ENCODE data around the gene ZNF362. TPM values are rescaled to one million over a fixed set of nuclear protein-coding genes. Genes with fewer than 3 reads are reported as not detected.

ZNF362 gene
- total RNA-seq, 1 donor = 14.5 TPM

DNA sequence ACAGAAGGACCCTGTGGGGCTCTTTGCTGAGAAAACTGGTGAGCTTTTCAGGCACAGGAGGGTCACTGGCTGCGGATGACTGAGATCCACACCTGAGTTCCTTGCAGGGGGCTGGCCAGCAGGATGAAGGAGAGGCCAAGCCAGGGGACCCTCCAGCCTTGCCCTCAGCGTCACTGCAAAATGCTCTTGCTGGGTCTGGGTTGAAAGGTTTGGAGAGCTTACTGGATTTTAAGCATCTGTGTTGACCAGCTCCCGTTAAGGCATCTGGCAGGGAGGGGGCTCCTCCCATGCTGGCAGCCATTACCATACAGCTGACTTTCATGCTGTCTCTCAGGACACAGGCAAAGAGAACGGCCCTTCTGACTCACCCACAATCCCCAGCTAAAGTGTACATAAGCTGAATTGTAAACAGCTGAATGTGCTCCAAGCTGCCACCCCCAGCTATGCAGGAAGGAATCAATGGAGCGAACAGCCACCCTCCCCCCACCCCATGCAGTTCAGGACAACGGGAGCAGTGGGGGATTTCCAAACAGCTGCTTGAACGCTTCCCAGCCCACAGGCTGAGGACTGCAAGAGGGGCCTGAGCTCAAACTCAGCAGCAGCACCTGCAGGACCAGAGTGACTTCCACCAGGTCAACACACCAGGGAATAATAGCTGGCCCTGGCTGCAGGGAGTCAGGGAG lies 85.9 kb downstream of the ZNF362 start:
- no peak for TF ChIP-seq CTCF (IDR thresholded peaks at IDR 0.05; ENCODE audit: insufficient read depth, low read length)
- peak overlapping the region; percentile 29 for H3K4me3 ChIP-seq (ENCODE audit: low read depth, low read length)
- DNase-seq (ENCODE audit: low read depth) = peak; percentile 96

DNA sequence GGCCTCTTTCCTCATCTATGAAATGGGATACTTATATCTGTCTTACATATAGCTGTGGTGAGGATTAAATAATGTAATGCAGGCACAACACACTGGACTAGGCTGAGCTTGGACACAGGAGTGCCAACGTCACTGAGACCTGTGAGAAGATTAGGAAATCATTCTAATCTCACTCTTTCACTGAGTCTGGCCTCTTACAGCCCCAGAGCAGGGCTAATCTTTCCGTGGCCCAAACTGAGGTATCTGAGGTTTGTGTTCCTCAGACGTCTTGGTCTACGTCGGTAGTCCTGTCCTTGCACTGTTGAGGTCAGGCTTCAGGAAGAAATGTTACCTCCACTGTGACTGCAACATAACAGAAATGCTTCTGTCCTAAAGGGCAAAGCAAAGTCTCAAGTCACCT lies 87.2 kb downstream of the ZNF362 start:
- TF ChIP-seq CTCF (IDR thresholded peaks at IDR 0.05; ENCODE audit: insufficient read depth, low read length) = no peak
- no peak overlapping the region for H3K4me3 ChIP-seq (ENCODE audit: low read depth, low read length)
- peak; percentile 67 for DNase-seq (ENCODE audit: low read depth)

- no peak for TF ChIP-seq CTCF (IDR thresholded peaks at IDR 0.05; ENCODE audit: insufficient read depth, low read length)
- H3K4me3 ChIP-seq (ENCODE audit: low read depth, low read length) = no peak overlapping the region
- DNase-seq (ENCODE audit: low read depth) = peak; percentile 30
Measured at GRCh38 chr1:33344896-33345560, 88.7 kb downstream of the ZNF362 start.

DNA sequence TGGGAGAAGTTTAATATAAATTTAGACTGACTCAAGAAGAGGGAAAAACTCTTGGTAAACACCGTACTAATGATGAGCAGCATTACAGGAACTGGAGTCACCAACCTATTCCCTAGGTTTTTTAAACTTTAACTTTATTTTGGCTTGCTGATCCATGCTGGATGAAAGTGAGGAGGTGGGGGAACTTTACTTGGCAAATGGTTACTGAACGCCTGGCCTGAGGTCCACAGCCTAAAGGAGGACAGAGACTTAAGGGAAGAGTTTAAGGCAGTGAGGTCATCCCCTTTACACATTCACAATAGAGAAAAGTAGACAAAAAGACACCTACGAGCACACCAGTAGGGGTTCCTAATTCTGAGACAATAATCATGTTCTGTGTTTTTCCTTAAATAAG lies 90.2 kb downstream of the ZNF362 start:
- TF ChIP-seq CTCF (IDR thresholded peaks at IDR 0.05; ENCODE audit: insufficient read depth, low read length) = no peak
- DNase-seq (ENCODE audit: low read depth) = no peak
- H3K4me3 ChIP-seq (ENCODE audit: low read depth, low read length) = peak overlapping the region; percentile 82

DNA sequence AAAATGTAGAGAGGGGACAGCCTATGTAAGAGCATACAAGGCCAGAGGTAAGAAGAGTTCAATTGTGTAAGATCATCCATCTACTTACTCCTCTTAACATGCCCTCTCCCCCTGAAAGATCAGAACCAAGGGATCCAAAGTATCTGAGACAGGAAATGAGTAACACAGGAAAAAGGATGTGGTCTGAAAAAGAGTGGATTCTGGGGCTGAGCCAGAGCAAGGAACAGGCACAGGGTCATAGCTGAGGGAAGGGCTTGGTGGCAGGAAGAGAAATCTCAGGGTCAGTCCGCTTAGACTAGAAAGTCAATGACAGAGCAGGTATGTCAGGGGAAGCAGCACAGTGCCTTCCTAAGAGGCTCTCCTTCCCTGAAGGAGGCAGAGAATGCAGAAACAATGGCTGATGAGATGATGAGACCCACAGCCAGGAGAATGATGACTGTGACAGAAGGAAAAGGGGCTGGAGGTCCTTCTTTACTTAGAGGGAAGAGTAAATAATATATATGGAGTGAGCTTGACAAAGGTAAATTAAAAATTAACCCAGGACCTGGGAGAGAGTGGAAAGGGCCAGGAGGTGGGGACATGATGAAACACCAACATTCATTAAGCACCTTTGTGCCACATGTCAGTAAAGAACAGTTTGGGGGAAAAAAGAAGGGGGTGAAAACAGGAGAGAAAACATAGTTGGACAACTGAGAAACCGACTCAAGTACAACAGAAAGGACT lies 90.8 kb downstream of the ZNF362 start:
- TF ChIP-seq CTCF (IDR thresholded peaks at IDR 0.05; ENCODE audit: insufficient read depth, low read length) = no peak
- H3K4me3 ChIP-seq (ENCODE audit: low read depth, low read length) = peak overlapping the region; percentile 82
- peak; percentile 89 for DNase-seq (ENCODE audit: low read depth)

DNA sequence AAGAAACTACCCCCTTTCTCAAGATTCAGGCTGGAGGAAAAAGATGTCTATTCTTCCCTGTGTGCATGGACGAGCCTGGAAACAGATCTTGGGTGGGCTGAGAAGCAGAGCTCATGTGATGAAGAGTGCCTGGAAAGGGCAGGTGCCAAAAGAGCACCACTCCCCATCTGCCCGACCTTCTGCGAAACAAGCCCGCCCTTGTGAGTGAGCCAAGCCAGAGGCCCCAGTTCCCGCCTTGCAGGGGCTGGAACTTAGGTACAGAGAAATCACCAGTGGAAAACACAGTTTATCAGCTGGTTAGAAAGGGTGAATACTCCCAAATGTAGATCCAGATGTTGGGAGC lies 91.3 kb downstream of the ZNF362 start:
- H3K4me3 ChIP-seq (ENCODE audit: low read depth, low read length) = peak overlapping the region; percentile 82
- DNase-seq (ENCODE audit: low read depth) = peak; percentile 73
- TF ChIP-seq CTCF (IDR thresholded peaks at IDR 0.05; ENCODE audit: insufficient read depth, low read length) = no peak

Measured in fibroblast of the aortic adventitia (primary cell).